Measurements from ENCODE around the gene RPP25L. TPM values are rescaled to one million over a fixed set of nuclear protein-coding genes. Genes with fewer than 3 reads are reported as not detected.

Gene RPP25L
- total RNA-seq, 1 experiment from 2014 or later, result 25.0 TPM

GRCh38 chr9:34654323-34655051, 42.6 kb upstream of the RPP25L start:
- H3K79me2 ChIP-seq (ENCODE audit: low read length), result no peaks in the 10 kb centered on the region
- no peak overlapping the region for H3K4me2 ChIP-seq (ENCODE audit: low read length)
- H3K9me2 ChIP-seq (replicated peaks; ENCODE audit: low read length), result no peaks in the 10 kb centered on the region
- POLR2A ChIA-PET (ENCODE audit: unreplicated experiment), result no interaction called here
- no peak for TF ChIP-seq CTCF (conservative IDR thresholded peaks at IDR 0.05; ENCODE audit: low read depth, low read length)
- no peak for TF ChIP-seq EZH2 (IDR thresholded peaks at IDR 0.05; ENCODE audit: low read length, unreplicated experiment)
- TF ChIP-seq EZH2phosphoT487 (IDR thresholded peaks at IDR 0.05; ENCODE audit: borderline replicate concordance, low read length), result no peak
- DNase-seq (no peak), ATAC-seq (no peak)
- intact Hi-C loops (cut with micrococcal nuclease), result no loop called here
- no peak overlapping the region for H3K27ac ChIP-seq (ENCODE audit: low read length)
- H4K20me1 ChIP-seq (ENCODE audit: low read length), result no peaks in the 10 kb centered on the region
- no peaks in the 10 kb centered on the region for H3K36me3 ChIP-seq (ENCODE audit: low read depth, low read length)
- no TSS peak for BruUV-seq (replicated peaks)
- H3K9ac ChIP-seq (ENCODE audit: low read length), result no peak overlapping the region
- H3K27me3 ChIP-seq (ENCODE audit: low read length), result no peaks in the 10 kb centered on the region
- CTCF ChIA-PET, result no interaction called here
- H3K4me1 ChIP-seq (ENCODE audit: insufficient read depth, low read length), result peaks cover 18% of the 10 kb centered on the region; the same call in 1 of the 2 replicates
- no peak overlapping the region for H2AFZ ChIP-seq (ENCODE audit: low read length)
- H3K9me3 ChIP-seq (ENCODE audit: low read length), result no peaks in the 10 kb centered on the region
- H3F3A ChIP-seq (ENCODE audit: low read length, unreplicated experiment), result no peaks in the 10 kb centered on the region
- H3K4me3 ChIP-seq (ENCODE audit: low read length), result no peak overlapping the region

GRCh38 chr9:34653151-34654072, 41.5 kb upstream of the RPP25L start:
- Histone ChIP-seq H4K20me1 (ENCODE audit: low read length) (no peaks in the 10 kb centered on the region), H2AFZ (ENCODE audit: low read length) (no peak overlapping the region), H3K79me2 (ENCODE audit: low read length) (no peaks in the 10 kb centered on the region), H3K4me1 (ENCODE audit: insufficient read depth, low read length) (peaks cover 15% of the 10 kb centered on the region; the same call in 1 of the 2 replicates), H3K36me3 (ENCODE audit: low read depth, low read length) (no peaks in the 10 kb centered on the region), H3K4me2 (ENCODE audit: low read length) (peak overlapping the region; percentile 89; the same call in 1 of the 2 replicates), H3K4me3 (ENCODE audit: low read length) (no peak overlapping the region), H3K27ac (ENCODE audit: low read length) (no peak overlapping the region), H3K9me3 (ENCODE audit: low read length) (no peaks in the 10 kb centered on the region), H3F3A (ENCODE audit: low read length, unreplicated experiment) (no peaks in the 10 kb centered on the region), H3K27me3 (ENCODE audit: low read length) (no peaks in the 10 kb centered on the region), H3K9ac (ENCODE audit: low read length) (no peak overlapping the region), H3K9me2 (replicated peaks; ENCODE audit: low read length) (no peaks in the 10 kb centered on the region)
- ATAC-seq, result no peak
- ChIA-PET CTCF (no interaction called here), POLR2A (ENCODE audit: unreplicated experiment) (no interaction called here)
- BruUV-seq (replicated peaks), result no TSS peak
- intact Hi-C loops (cut with micrococcal nuclease), result no loop called here
- DNase-seq, result no peak
- TF ChIP-seq CTCF (conservative IDR thresholded peaks at IDR 0.05; ENCODE audit: low read depth, low read length), result no peak
- no peak for TF ChIP-seq EZH2phosphoT487 (IDR thresholded peaks at IDR 0.05; ENCODE audit: borderline replicate concordance, low read length)
- no peak for TF ChIP-seq EZH2 (IDR thresholded peaks at IDR 0.05; ENCODE audit: low read length, unreplicated experiment)
